Stimulated activated CD8-positive, alpha-beta memory T cell treated with anti-CD3 and anti-CD28 coated beads, Interleukin-4, amount 100 ng/mL, for 1 hour (primary cell): ENCODE results near the gene B4GALT1.
"Not testable (repeated sequence)": the region's sequence is repeated elsewhere in the genome, so short reads cannot be mapped to it uniquely, and the experiment has no call there.

Experiments used
- DNase-seq, 2 donors: peaks; one replicate each; pipeline ENCODE4 v3.0.0-alpha.2; 2020; ENCODE audit warnings: low read depth in 2 of 2, low spot score in 1 of 2

B4GALT1 gene

GRCh38 chr9:33185406-33185805 is 18.3 kb upstream of the B4GALT1 start:
- no peak for DNase-seq

- DNase-seq: no peak
Observed at GRCh38 chr9:33184963-33185362, 17.8 kb upstream of the B4GALT1 start.

GRCh38 chr9:33182519-33182918 is 15.4 kb upstream of the B4GALT1 start:
- no peak for DNase-seq

- DNase-seq: no peak
Observed at GRCh38 chr9:33180526-33181184, 13.5 kb upstream of the B4GALT1 start.

GRCh38 chr9:33178972-33179697 is 12.0 kb upstream of the B4GALT1 start:
- DNase-seq: no peak

- no peak for DNase-seq
Observed at GRCh38 chr9:33177639-33178038, 10.5 kb upstream of the B4GALT1 start.

GRCh38 chr9:33177086-33177485 is 9.9 kb upstream of the B4GALT1 start:
- DNase-seq: no peak

GRCh38 chr9:33175649-33176325 is 8.7 kb upstream of the B4GALT1 start:
- no peak for DNase-seq

- no peak for DNase-seq
Observed at GRCh38 chr9:33172256-33173238, 5.4 kb upstream of the B4GALT1 start.

GRCh38 chr9:33170464-33171415 is 3.6 kb upstream of the B4GALT1 start:
- DNase-seq: no peak

- DNase-seq: no peak
Observed at GRCh38 chr9:33168941-33169544, 1.9 kb upstream of the B4GALT1 start.

- no peak for DNase-seq
Observed at GRCh38 chr9:33167972-33168461, 881 bp upstream of the B4GALT1 start.

- no peak for DNase-seq
Observed at GRCh38 chr9:33166231-33167083, 679 bp downstream of the B4GALT1 start.

- no peak for DNase-seq
Observed at GRCh38 chr9:33165263-33166151, 1.6 kb downstream of the B4GALT1 start.

GRCh38 chr9:33164921-33165262 is 2.2 kb downstream of the B4GALT1 start:
- DNase-seq: not testable (repeated sequence)

GRCh38 chr9:33164138-33164809 is 2.9 kb downstream of the B4GALT1 start:
- DNase-seq: no peak
